WTC11 (cell line): ENCODE results near the gene ARIH2. TPM values are rescaled to one million over a fixed set of nuclear protein-coding genes. Genes with fewer than 3 reads are reported as not detected.

ENCODE experiments used
- ATAC-seq: fragments of 200-7000 bp; cut with Tn5 transposase; 2 replicates; pipeline ENCODE4 v1.10.0; 2021; ENCODE audit warnings: mild to moderate bottlenecking, moderate library complexity
- CTCF ChIA-PET: fragments of 300-600 bp; sonication (Branson Sonifier 250); formaldehyde crosslinking; loops from one replicate; lab custom pipeline; 2021; ENCODE audit warnings: antibody characterized with exemption; lab: Charles Lee
- POLR2A ChIA-PET: fragments of 350-600 bp; sonication (Branson Sonifier 250); formaldehyde crosslinking; loops from one replicate; lab custom pipeline; 2021; ENCODE audit warnings: antibody characterized with exemption; lab: Charles Lee
- DNase-seq: peaks from one replicate; pipeline ENCODE4 v3.0.0; 2021; ENCODE audit warnings: low spot score
- H3K27ac Mint-ChIP-seq: 2 replicates; pipeline ENCODE4 v1.8.0; 2021; ENCODE audit warnings: mixed read lengths
- H3K27me3 Mint-ChIP-seq: 2 replicates; pipeline ENCODE4 v1.8.0; 2021; ENCODE audit warnings: low read depth, mild to moderate bottlenecking, moderate library complexity, mixed read lengths
- H3K36me3 Mint-ChIP-seq: 2 replicates; pipeline ENCODE4 v1.8.0; 2021; ENCODE audit warnings: mixed read lengths
- H3K4me1 Mint-ChIP-seq: 2 replicates; pipeline ENCODE4 v1.8.0; 2022; ENCODE audit warnings: mixed read lengths
- H3K4me3 Mint-ChIP-seq: 2 replicates; pipeline ENCODE4 v1.8.0; 2021; ENCODE audit warnings: mild to moderate bottlenecking, moderate library complexity, mixed read lengths
- H3K9me3 Mint-ChIP-seq: 2 replicates; pipeline ENCODE4 v1.8.0; 2021; ENCODE audit warnings: mixed read lengths
- ARID4B ChIP-seq: sonication (generic); formaldehyde crosslinking; IDR thresholded peaks from 2 replicates; pipeline ENCODE4 v1.8.0; 2023; ENCODE audit warnings: missing genetic modification reagents, mild to moderate bottlenecking, borderline replicate concordance
- ATF1 ChIP-seq: sonication (generic); formaldehyde crosslinking; IDR thresholded peaks from 2 replicates; pipeline ENCODE4 v1.8.1; 2023; ENCODE audit warnings: mild to moderate bottlenecking, moderate library complexity, missing genetic modification reagents
- ATF3 ChIP-seq: sonication (generic); formaldehyde crosslinking; conservative IDR thresholded peaks from 2 replicates; pipeline ENCODE4 v1.8.1; 2022; ENCODE audit warnings: mild to moderate bottlenecking, missing genetic modification reagents
- FOXK1 ChIP-seq: sonication (generic); formaldehyde crosslinking; IDR thresholded peaks from 2 replicates; pipeline ENCODE4 v1.8.0; 2022; ENCODE audit warnings: mild to moderate bottlenecking, moderate library complexity, missing genetic modification reagents
- GABPB1 ChIP-seq: sonication (generic); formaldehyde crosslinking; IDR thresholded peaks from 2 replicates; pipeline ENCODE4 v1.8.1; 2023; ENCODE audit warnings: mild to moderate bottlenecking, missing genetic modification reagents
- KAT7 ChIP-seq: sonication (generic); formaldehyde crosslinking; IDR thresholded peaks from 2 replicates; pipeline ENCODE4 v1.8.1; 2023; ENCODE audit warnings: missing genetic modification reagents, mild to moderate bottlenecking, borderline replicate concordance
- NFE2L1 ChIP-seq: sonication (generic); formaldehyde crosslinking; IDR thresholded peaks from 2 replicates; pipeline ENCODE4 v1.8.1; 2023; ENCODE audit warnings: missing genetic modification reagents
- NR2C2 ChIP-seq: sonication (generic); formaldehyde crosslinking; IDR thresholded peaks from 2 replicates; pipeline ENCODE4 v1.8.0; 2022; ENCODE audit warnings: mild to moderate bottlenecking, missing genetic modification reagents
- PRRX2 ChIP-seq: fragments of 250-450 bp; sonication (Bioruptor Pico); IDR thresholded peaks from 2 replicates; pipeline ENCODE4 v1.8.0; 2021; ENCODE audit warnings: mild to moderate bottlenecking
- SP1 ChIP-seq: sonication (generic); formaldehyde crosslinking; conservative IDR thresholded peaks from 2 replicates; pipeline ENCODE4 v1.8.1; 2022; ENCODE audit warnings: missing genetic modification reagents
- ZNF281 ChIP-seq: sonication (generic); formaldehyde crosslinking; IDR thresholded peaks from 2 replicates; pipeline ENCODE4 v1.8.0; 2023; ENCODE audit warnings: mild to moderate bottlenecking, missing genetic modification reagents
- ZNF416 ChIP-seq: fragments of 250-450 bp; sonication (Bioruptor Pico); IDR thresholded peaks from 2 replicates; pipeline ENCODE4 v1.9.0; 2021; ENCODE audit warnings: mild to moderate bottlenecking, inconsistent platforms
- ZNF671 ChIP-seq: fragments of 250-450 bp; sonication (Bioruptor Pico); IDR thresholded peaks from 2 replicates; pipeline ENCODE4 v1.8.0; 2021; ENCODE audit warnings: mild to moderate bottlenecking
- ZSCAN18 ChIP-seq: fragments of 250-450 bp; sonication (Bioruptor Pico); IDR thresholded peaks from 2 replicates; pipeline ENCODE4 v2.1.2; 2022; ENCODE audit warnings: mild to moderate bottlenecking, moderate library complexity
- total RNA-seq: library from RNA; stranded (reverse); gene quantifications from 3 replicates; pipeline ENCODE4 v1.2.3, GENCODE V29; 2021
- TF ChIP-seq, protein P1 (sequence below): sonication (generic); formaldehyde crosslinking; IDR thresholded peaks from 2 replicates; pipeline ENCODE4 v1.8.1; 2023; ENCODE audit warnings: mild to moderate bottlenecking, missing genetic modification reagents, moderate library complexity
- TF ChIP-seq, protein P2 (sequence below): sonication (generic); formaldehyde crosslinking; IDR thresholded peaks from 2 replicates; pipeline ENCODE4 v1.8.0; 2022; ENCODE audit warnings: mild to moderate bottlenecking, missing genetic modification reagents
- TF ChIP-seq, protein P3 (sequence below): sonication (generic); formaldehyde crosslinking; IDR thresholded peaks from 2 replicates; pipeline ENCODE4 v1.8.1; 2022; ENCODE audit warnings: mild to moderate bottlenecking, moderate library complexity, missing genetic modification reagents

ARIH2 gene
- total RNA-seq, 1 experiment from 2014 or later, result 134 TPM

GRCh38 chr3:48898383-48899234, 20.0 kb upstream of the ARIH2 start, which contains the start of gene SLC25A20:
Gene SLC25A20, minus strand, starts transcription at chr3:48898882. Its CDS starts 88 bp downstream, at chr3:48898794.
- peaks cover 16% of the 10 kb centered on the region for H3K4me1 Mint-ChIP-seq
- DNase-seq (peak; percentile 95), ATAC-seq (peak; percentile 98)
- H3K36me3 Mint-ChIP-seq, result no peaks in the 10 kb centered on the region
- TF ChIP-seq, protein P1, sequence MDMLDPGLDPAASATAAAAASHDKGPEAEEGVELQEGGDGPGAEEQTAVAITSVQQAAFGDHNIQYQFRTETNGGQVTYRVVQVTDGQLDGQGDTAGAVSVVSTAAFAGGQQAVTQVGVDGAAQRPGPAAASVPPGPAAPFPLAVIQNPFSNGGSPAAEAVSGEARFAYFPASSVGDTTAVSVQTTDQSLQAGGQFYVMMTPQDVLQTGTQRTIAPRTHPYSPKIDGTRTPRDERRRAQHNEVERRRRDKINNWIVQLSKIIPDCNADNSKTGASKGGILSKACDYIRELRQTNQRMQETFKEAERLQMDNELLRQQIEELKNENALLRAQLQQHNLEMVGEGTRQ (CRISPR knock-in tag), result peak; percentile 35
- TF ChIP-seq NR2C2 (CRISPR knock-in tag) (no peak), GABPB1 (CRISPR knock-in tag) (0 out of 2 replicates have a peak, but pooled peaks have one; percentile 28), ZNF416 (CRISPR knock-in tag) (0 out of 2 replicates have a peak, but pooled peaks have one; percentile 32), FOXK1 (CRISPR knock-in tag) (peak; percentile 46; the same call in 1 of the 2 replicates), ATF1 (CRISPR knock-in tag) (no peak), NFE2L1 (CRISPR knock-in tag) (no peak), SP1 (CRISPR knock-in tag) (peak; percentile 85), ARID4B (CRISPR knock-in tag) (peak; percentile 30; the same call in 1 of the 2 replicates), PRRX2 (no peak)
- TF ChIP-seq, protein P2, sequence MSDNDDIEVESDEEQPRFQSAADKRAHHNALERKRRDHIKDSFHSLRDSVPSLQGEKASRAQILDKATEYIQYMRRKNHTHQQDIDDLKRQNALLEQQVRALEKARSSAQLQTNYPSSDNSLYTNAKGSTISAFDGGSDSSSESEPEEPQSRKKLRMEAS, result peak; percentile 29
- TF ChIP-seq, protein P3, sequence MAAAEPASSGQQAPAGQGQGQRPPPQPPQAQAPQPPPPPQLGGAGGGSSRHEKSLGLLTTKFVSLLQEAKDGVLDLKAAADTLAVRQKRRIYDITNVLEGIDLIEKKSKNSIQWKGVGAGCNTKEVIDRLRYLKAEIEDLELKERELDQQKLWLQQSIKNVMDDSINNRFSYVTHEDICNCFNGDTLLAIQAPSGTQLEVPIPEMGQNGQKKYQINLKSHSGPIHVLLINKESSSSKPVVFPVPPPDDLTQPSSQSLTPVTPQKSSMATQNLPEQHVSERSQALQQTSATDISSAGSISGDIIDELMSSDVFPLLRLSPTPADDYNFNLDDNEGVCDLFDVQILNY (CRISPR knock-in tag), result 0 out of 2 replicates have a peak, but pooled peaks have one; percentile 33
- peak within 1 kb of the TSS; percentile 86 for H3K27ac Mint-ChIP-seq
- ChIA-PET CTCF (interaction anchor here (0.7 to 2.3 kb wide), 10 partner anchors 18 to 212 kb away, joined by 3 to 7 read pairs (median 4); partner anchors contain the start of genes ARIH2 and NCKIPSD), POLR2A (interaction anchor here (0.5 to 1.2 kb wide), 4 partner anchors 52 to 579 kb away, joined by 3 to 4 read pairs (median 3); partner anchors contain the start of genes QRICH1 and WDR6)
- peak within 1 kb of the TSS; percentile 90 for H3K4me3 Mint-ChIP-seq
- no peaks in the 10 kb centered on the region for H3K9me3 Mint-ChIP-seq
- H3K27me3 Mint-ChIP-seq, result no peaks in the 10 kb centered on the region; the same call in 1 of the 2 replicates

DNA sequence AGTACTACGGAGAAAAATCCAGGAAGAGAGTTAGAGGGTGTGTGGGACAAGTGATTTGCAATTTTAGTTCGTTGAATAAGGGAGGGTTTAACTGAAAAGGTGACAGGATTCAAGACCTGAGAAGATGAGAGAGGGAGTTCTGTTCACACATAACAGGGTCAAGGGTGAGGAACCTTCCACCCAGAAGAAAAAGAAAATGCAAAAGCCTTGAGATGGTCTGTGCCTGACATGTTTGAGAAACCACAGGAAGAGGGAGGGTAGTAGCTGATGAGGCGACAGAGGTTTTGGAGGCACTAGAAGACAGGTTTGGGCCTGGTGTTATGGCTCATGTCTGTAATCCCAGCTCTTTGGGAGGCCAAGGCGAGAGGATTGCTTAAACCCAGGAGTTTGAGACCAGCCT, 19.4 kb upstream of the ARIH2 start:
- H3K4me3 Mint-ChIP-seq, result peak overlapping the region; percentile 90
- ATAC-seq (no peak), DNase-seq (no peak)
- peak overlapping the region; percentile 86 for H3K27ac Mint-ChIP-seq
- H3K4me1 Mint-ChIP-seq, result peaks cover 16% of the 10 kb centered on the region
- ChIA-PET POLR2A (interaction anchor here (0.9 to 1.2 kb wide), 2 partner anchors 52 to 195 kb away, joined by 3 read pairs; partner anchors contain the start of gene QRICH1), CTCF (interaction anchor here (0.7 to 2.3 kb wide), 6 partner anchors 17 to 213 kb away, joined by 3 to 7 read pairs (median 4); partner anchors contain the start of gene NCKIPSD)
- H3K36me3 Mint-ChIP-seq, result no peaks in the 10 kb centered on the region
- H3K9me3 Mint-ChIP-seq, result no peaks in the 10 kb centered on the region
- H3K27me3 Mint-ChIP-seq, result no peaks in the 10 kb centered on the region
- TF ChIP-seq NFE2L1 (CRISPR knock-in tag) (no peak), ZNF671 (CRISPR knock-in tag) (no peak), ZNF281 (CRISPR knock-in tag) (no peak), ATF3 (CRISPR knock-in tag) (no peak), KAT7 (no peak), ZSCAN18 (CRISPR knock-in tag) (no peak)
- TF ChIP-seq, protein P3 (CRISPR knock-in tag), result no peak
- TF ChIP-seq, protein P2, result no peak
